ENCODE measurements around the gene JAG1. TPM values are rescaled to one million over a fixed set of nuclear protein-coding genes. Genes with fewer than 3 reads are reported as not detected.
"Not testable (repeated sequence)": the region's sequence is repeated elsewhere in the genome, so short reads cannot be mapped to it uniquely, and the experiment has no call there.

Gene JAG1
- total and polyA plus RNA-seq, 2 experiments from 2014 or later: 1.2 to 8.4 TPM

DNA sequence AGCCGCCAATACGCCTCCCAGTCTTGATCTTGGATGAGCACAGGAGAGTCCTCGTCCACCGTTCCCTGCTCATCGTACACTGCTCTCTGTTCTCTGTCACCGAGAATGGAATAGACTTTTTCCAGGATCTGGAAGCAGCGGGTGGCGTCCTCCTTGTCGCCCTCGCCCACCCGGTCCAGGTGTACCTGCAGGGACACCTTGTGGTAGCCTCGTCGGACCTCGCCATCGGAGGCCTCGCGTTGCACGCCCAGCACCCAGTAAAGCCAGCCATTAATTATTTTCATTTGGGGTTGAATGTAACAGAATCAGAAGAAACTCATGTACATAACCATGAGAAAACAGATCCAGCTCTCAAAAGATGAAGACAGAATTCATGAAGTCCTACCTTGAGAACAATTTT lies 59.9 kb downstream of the JAG1 start:
- no peak for DNase-seq
- no peak overlapping the region for H2AFZ ChIP-seq
- H3K9me2 ChIP-seq (ENCODE audit: insufficient read depth): no peaks in the 10 kb centered on the region
- 94 to 95% methylated on average over 18 of the region's 18 CpGs for WGBS, 2 experiments (ENCODE audit: low coverage in 1 of 2, low lambda C conversion rate in 2 of 2, missing lambda C conversion rate in 2 of 2)
- H3K36me3 ChIP-seq (ENCODE audit: low read depth): no peaks in the 10 kb centered on the region
- no peak overlapping the region for H3K4me2 ChIP-seq (ENCODE audit: unreplicated experiment)
- H3F3A ChIP-seq (ENCODE audit: insufficient read depth): 0 out of 2 replicates have a peak, but pooled peaks cover 3% of the 10 kb centered on the region
- H3K9me3 ChIP-seq (ENCODE audit: low read depth): no peaks in the 10 kb centered on the region
- in situ Hi-C loops (cut with MboI): no loop called here
- no peak overlapping the region for H3K27ac ChIP-seq
- TF ChIP-seq EZH2 (IDR thresholded peaks at IDR 0.05; ENCODE audit: insufficient read depth, poor library complexity, severe bottlenecking) (no peak), EZH2phosphoT487 (IDR thresholded peaks at IDR 0.05; ENCODE audit: insufficient read depth, low read depth) (no peak)
- H4K20me1 ChIP-seq (ENCODE audit: insufficient read depth): no peaks in the 10 kb centered on the region
- H3K27me3 ChIP-seq (replicated peaks; ENCODE audit: insufficient read depth): no peaks in the 10 kb centered on the region
- no peaks in the 10 kb centered on the region for H3K79me2 ChIP-seq (ENCODE audit: insufficient read depth)
- no peak overlapping the region for H3K4me3 ChIP-seq
- H3K9ac ChIP-seq: no peak overlapping the region
- peaks cover 17% of the 10 kb centered on the region for H3K4me1 ChIP-seq (ENCODE audit: insufficient read depth)

DNA sequence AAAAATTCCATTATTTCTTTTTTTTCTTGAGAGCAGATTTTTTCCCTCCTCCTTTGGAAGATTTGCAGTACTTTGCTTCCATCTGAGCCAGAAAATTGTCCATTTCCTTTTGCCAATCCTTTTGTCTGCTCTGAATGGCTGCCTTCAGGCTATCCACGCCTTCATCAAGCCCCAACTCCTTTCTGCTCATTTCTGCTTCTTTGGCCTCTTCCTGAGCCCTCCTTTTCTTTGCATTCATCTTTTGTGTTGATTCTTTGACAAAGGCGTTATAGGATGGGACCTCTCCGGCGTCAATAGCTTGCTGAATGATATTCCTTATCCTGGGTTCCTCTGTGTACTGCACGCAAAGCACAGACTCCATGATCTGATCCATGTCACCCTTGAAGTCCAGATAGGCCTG lies 60.4 kb downstream of the JAG1 start:
- peaks cover 19% of the 10 kb centered on the region for H3K4me1 ChIP-seq (ENCODE audit: insufficient read depth)
- H4K20me1 ChIP-seq (ENCODE audit: insufficient read depth); H3K79me2 ChIP-seq (ENCODE audit: insufficient read depth); DNase-seq; H3F3A ChIP-seq (ENCODE audit: insufficient read depth); H3K9me3 ChIP-seq (ENCODE audit: low read depth); H3K36me3 ChIP-seq (ENCODE audit: low read depth); H3K9me2 ChIP-seq (ENCODE audit: insufficient read depth); in situ Hi-C loops (cut with MboI); H3K4me3 ChIP-seq; H3K27me3 ChIP-seq (replicated peaks; ENCODE audit: insufficient read depth); H2AFZ ChIP-seq; H3K9ac ChIP-seq; H3K27ac ChIP-seq; H3K4me2 ChIP-seq (ENCODE audit: unreplicated experiment): not testable (repeated sequence)
- WGBS, 2 experiments (ENCODE audit: low coverage in 1 of 2, low lambda C conversion rate in 2 of 2, missing lambda C conversion rate in 2 of 2): 93 to 96% methylated on average over 5 of the region's 5 CpGs

DNA sequence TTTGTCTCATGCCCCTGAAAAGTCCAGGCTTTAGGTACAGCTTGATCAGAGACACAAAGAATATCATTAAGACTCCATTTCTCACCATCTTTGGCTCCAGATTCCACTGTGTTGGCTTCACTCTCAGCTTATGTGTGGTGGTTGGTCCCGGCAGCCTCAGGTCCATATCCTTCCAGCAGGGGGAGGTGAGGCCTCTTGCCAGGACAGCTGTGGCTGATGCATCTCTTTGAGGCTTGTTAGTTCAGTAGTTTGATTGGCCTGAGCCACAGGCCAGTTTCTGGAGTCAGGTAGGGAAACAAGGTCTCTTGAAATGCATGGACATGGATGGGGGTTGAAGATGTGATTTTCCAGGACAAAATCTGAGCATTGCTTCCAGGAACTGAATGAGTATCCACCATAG lies 62.4 kb downstream of the JAG1 start:
- Histone ChIP-seq H3K27me3 (replicated peaks; ENCODE audit: insufficient read depth) (no peaks in the 10 kb centered on the region), H3K9me3 (ENCODE audit: low read depth) (no peaks in the 10 kb centered on the region), H3K27ac (no peak overlapping the region), H3K36me3 (ENCODE audit: low read depth) (no peaks in the 10 kb centered on the region), H3K9ac (no peak overlapping the region), H3K4me1 (ENCODE audit: insufficient read depth) (peaks cover 19% of the 10 kb centered on the region), H3F3A (ENCODE audit: insufficient read depth) (0 out of 2 replicates have a peak, but pooled peaks cover 3% of the 10 kb centered on the region), H2AFZ (no peak overlapping the region), H3K79me2 (ENCODE audit: insufficient read depth) (no peaks in the 10 kb centered on the region), H4K20me1 (ENCODE audit: insufficient read depth) (no peaks in the 10 kb centered on the region), H3K4me3 (no peak overlapping the region), H3K4me2 (ENCODE audit: unreplicated experiment) (no peak overlapping the region), H3K9me2 (ENCODE audit: insufficient read depth) (no peaks in the 10 kb centered on the region)
- in situ Hi-C loops (cut with MboI): no loop called here
- WGBS, 2 experiments (ENCODE audit: low coverage in 1 of 2, low lambda C conversion rate in 2 of 2, missing lambda C conversion rate in 2 of 2): 50 to 73% methylated on average over 1 of the region's 1 CpG
- peak; percentile 63 for DNase-seq
- TF ChIP-seq EZH2 (IDR thresholded peaks at IDR 0.05; ENCODE audit: insufficient read depth, poor library complexity, severe bottlenecking): no peak
- no peak for TF ChIP-seq EZH2phosphoT487 (IDR thresholded peaks at IDR 0.05; ENCODE audit: insufficient read depth, low read depth)

DNA sequence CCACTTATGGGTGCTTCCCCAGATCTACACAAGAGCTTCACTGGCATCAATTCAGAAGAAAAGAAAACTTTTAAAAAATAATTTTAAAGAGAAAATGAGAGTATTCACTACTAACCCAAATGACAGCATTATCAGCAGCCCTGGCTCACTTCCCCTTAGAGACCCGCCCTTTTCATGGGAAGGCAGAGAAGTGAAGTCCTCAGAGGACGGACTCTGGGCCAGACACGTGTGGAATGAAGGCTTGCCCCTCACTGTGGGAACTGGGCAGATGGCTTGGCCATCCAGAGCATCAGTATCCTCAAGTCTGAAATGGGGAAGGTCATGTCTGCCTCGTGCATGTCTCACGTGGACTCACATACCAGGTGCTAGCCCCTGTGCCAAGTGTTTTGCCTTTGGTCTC lies 63.5 kb downstream of the JAG1 start:
- no peak for DNase-seq

DNA sequence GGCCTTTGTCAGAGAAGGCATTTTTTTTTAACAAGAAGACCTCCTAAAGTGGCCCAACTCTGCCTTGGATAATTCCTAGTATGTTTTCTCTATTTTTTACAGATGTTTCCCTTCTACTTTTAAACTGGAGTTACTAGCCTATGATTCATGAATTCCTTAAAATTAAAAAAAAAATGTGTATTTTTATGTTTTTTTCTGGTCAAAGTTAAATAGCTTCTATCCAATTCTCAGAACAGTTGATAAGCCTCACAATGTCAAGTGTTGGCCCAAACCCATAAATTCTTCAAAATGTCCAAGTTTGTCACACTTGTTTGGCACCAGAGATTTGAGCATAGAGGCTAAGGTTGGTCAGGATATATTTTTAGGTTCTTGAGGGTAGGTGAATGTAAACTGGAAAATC lies 64.0 kb downstream of the JAG1 start:
- Histone ChIP-seq H2AFZ (no peak overlapping the region), H3K79me2 (ENCODE audit: insufficient read depth) (no peaks in the 10 kb centered on the region), H3K9me2 (ENCODE audit: insufficient read depth) (no peaks in the 10 kb centered on the region), H3F3A (ENCODE audit: insufficient read depth) (peaks cover 13% of the 10 kb centered on the region; the same call in 1 of the 2 replicates), H4K20me1 (ENCODE audit: insufficient read depth) (no peaks in the 10 kb centered on the region), H3K4me1 (ENCODE audit: insufficient read depth) (peaks cover 28% of the 10 kb centered on the region), H3K4me3 (peak overlapping the region; percentile 30; the same call in 1 of the 2 replicates), H3K27me3 (replicated peaks; ENCODE audit: insufficient read depth) (no peaks in the 10 kb centered on the region), H3K9ac (peak overlapping the region; percentile 55; the same call in 1 of the 2 replicates), H3K27ac (peak overlapping the region; percentile 79), H3K4me2 (ENCODE audit: unreplicated experiment) (peak overlapping the region; percentile 46), H3K36me3 (ENCODE audit: low read depth) (no peaks in the 10 kb centered on the region), H3K9me3 (ENCODE audit: low read depth) (no peaks in the 10 kb centered on the region)
- DNase-seq: peak; percentile 48
- no peak for TF ChIP-seq EZH2phosphoT487 (IDR thresholded peaks at IDR 0.05; ENCODE audit: insufficient read depth, low read depth)
- no peak for TF ChIP-seq EZH2 (IDR thresholded peaks at IDR 0.05; ENCODE audit: insufficient read depth, poor library complexity, severe bottlenecking)
- in situ Hi-C loops (cut with MboI): no loop called here

More for the DNA sequence above, 63.5 kb downstream of the JAG1 start:
- Histone ChIP-seq H3K4me2 (ENCODE audit: unreplicated experiment) (no peak overlapping the region), H3K36me3 (ENCODE audit: low read depth) (no peaks in the 10 kb centered on the region), H2AFZ (no peak overlapping the region), H3K9me2 (ENCODE audit: insufficient read depth) (no peaks in the 10 kb centered on the region), H3K27ac (peak overlapping the region; percentile 79), H3K9me3 (ENCODE audit: low read depth) (no peaks in the 10 kb centered on the region), H3K79me2 (ENCODE audit: insufficient read depth) (no peaks in the 10 kb centered on the region), H3F3A (ENCODE audit: insufficient read depth) (peaks cover 8% of the 10 kb centered on the region; the same call in 1 of the 2 replicates), H3K27me3 (replicated peaks; ENCODE audit: insufficient read depth) (no peaks in the 10 kb centered on the region), H3K4me3 (no peak overlapping the region), H4K20me1 (ENCODE audit: insufficient read depth) (no peaks in the 10 kb centered on the region), H3K9ac (no peak overlapping the region), H3K4me1 (ENCODE audit: insufficient read depth) (peaks cover 23% of the 10 kb centered on the region)
- in situ Hi-C loops (cut with MboI): no loop called here
- TF ChIP-seq EZH2phosphoT487 (IDR thresholded peaks at IDR 0.05; ENCODE audit: insufficient read depth, low read depth): no peak
- no peak for TF ChIP-seq EZH2 (IDR thresholded peaks at IDR 0.05; ENCODE audit: insufficient read depth, poor library complexity, severe bottlenecking)
- WGBS, 2 experiments (ENCODE audit: low coverage in 1 of 2, low lambda C conversion rate in 2 of 2, missing lambda C conversion rate in 2 of 2): 81 to 87% methylated on average over 5 of the region's 5 CpGs

Measured in GM23248 (cell line).